Measurements from ENCODE around the gene SNRPD3. TPM values are rescaled to one million over a fixed set of nuclear protein-coding genes. Genes with fewer than 3 reads are reported as not detected.
A peak's percentile ranks its signal among the peaks of the same experiment; 100 is the strongest.
"Not testable (repeated sequence)": the region's sequence is repeated elsewhere in the genome, so short reads cannot be mapped to it uniquely, and the experiment has no call there.

SNRPD3 gene
- total RNA-seq, 2 experiments from 2014 or later = 158 to 166 TPM

GRCh38 chr22:24540470-24540869 lies 15.3 kb upstream of the SNRPD3 start:
- H3K9me3 Mint-ChIP-seq = no peaks in the 10 kb centered on the region
- DNase-seq = no peak
- H3K4me1 Mint-ChIP-seq (ENCODE audit: low read depth) = no peaks in the 10 kb centered on the region
- intact Hi-C loops (cut with micrococcal nuclease) = no loop called here
- H3K27ac Mint-ChIP-seq = no peak overlapping the region
- no peaks in the 10 kb centered on the region for H3K27me3 Mint-ChIP-seq (ENCODE audit: low read depth)
- no peak overlapping the region for H3K4me3 Mint-ChIP-seq
- CTCF ChIA-PET = no interaction called here
- peaks cover 16% of the 10 kb centered on the region for H3K36me3 Mint-ChIP-seq (ENCODE audit: low read depth)

GRCh38 chr22:24541681-24542515 lies 13.9 kb upstream of the SNRPD3 start:
- intact Hi-C loops (cut with micrococcal nuclease) = no loop called here
- Mint-ChIP-seq H3K9me3 (no peaks in the 10 kb centered on the region), H3K27me3 (ENCODE audit: low read depth) (no peaks in the 10 kb centered on the region), H3K4me1 (ENCODE audit: low read depth) (no peaks in the 10 kb centered on the region), H3K36me3 (ENCODE audit: low read depth) (peaks cover 19% of the 10 kb centered on the region), H3K4me3 (no peak overlapping the region), H3K27ac (no peak overlapping the region)
- DNase-seq = no peak
- CTCF ChIA-PET = interaction anchor here (0.7 kb wide), 1 partner anchor 14 kb away, joined by 3 read pairs; no protein-coding TSS in a partner anchor

- Mint-ChIP-seq H3K4me1 (ENCODE audit: low read depth) (no peaks in the 10 kb centered on the region), H3K4me3 (no peak overlapping the region), H3K9me3 (no peaks in the 10 kb centered on the region), H3K36me3 (ENCODE audit: low read depth) (peaks cover 27% of the 10 kb centered on the region), H3K27me3 (ENCODE audit: low read depth) (no peaks in the 10 kb centered on the region), H3K27ac (no peak overlapping the region)
- intact Hi-C loops (cut with micrococcal nuclease) = no loop called here
- CTCF ChIA-PET = no interaction called here
- DNase-seq = no peak
These were observed 13.2 kb upstream of the SNRPD3 start for GRCh38 chr22:24542641-24543040.

DNA sequence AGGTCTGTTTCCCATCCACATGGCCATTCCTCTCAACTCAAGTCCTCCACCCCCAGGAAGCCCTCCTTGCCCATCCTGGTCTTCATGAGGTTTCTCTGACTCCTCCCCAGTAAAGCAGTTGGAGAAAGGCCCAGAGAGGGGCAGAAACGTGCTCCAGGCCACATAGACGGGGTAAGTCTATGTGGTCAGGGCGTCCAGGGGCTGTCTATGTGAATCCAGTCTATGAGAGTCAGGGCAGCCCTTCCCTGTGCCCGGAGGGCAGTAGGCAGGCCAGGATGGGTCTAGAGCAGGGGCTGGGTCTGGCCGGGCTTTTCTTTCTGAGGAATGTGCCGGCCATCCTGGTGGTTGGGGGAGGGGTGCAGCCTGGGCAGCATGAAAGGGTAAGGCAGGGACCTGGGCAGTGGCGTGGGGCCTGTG lies 12.6 kb upstream of the SNRPD3 start:
- H3K27ac Mint-ChIP-seq = no peak overlapping the region
- no peaks in the 10 kb centered on the region for H3K27me3 Mint-ChIP-seq (ENCODE audit: low read depth)
- no peaks in the 10 kb centered on the region for H3K9me3 Mint-ChIP-seq

DNA sequence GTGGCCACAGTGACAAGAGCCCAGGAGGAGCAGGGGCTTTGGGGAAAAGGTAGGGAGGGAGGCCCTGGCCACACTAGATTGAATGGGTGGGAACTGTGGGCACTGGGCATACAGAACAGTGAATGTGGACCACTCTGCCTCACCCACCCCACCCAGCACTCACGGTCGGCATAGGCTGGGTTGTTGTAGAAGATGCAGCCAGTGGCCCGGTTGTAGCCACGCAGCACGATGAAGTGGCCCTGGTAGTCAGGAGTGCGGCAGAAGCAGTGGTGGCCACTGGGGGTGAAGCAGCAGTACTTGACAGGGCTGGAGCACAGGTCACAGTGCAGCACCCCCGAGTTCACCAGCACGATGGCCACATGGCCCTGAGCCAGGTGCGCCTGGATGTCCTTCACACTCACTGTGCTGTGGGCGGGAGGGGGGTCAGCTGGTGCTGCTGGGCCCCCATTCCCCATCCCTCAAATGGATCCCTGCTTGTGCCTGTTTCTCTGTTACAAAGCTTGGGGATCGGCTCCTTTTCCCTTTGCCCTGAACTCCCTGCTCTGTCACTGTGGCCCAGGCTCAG lies 12.0 kb upstream of the SNRPD3 start:
- DNase-seq = no peak
- Mint-ChIP-seq H3K27me3 (ENCODE audit: low read depth) (no peaks in the 10 kb centered on the region), H3K36me3 (ENCODE audit: low read depth) (peaks cover 28% of the 10 kb centered on the region), H3K4me1 (ENCODE audit: low read depth) (no peaks in the 10 kb centered on the region), H3K27ac (no peak overlapping the region), H3K9me3 (no peaks in the 10 kb centered on the region), H3K4me3 (no peak overlapping the region)
- intact Hi-C loops (cut with micrococcal nuclease) = no loop called here
- CTCF ChIA-PET = no interaction called here

More for the DNA sequence above, 12.6 kb upstream of the SNRPD3 start:
- CTCF ChIA-PET = no interaction called here
- intact Hi-C loops (cut with micrococcal nuclease) = no loop called here
- no peak for DNase-seq
- H3K36me3 Mint-ChIP-seq (ENCODE audit: low read depth) = peaks cover 28% of the 10 kb centered on the region
- no peaks in the 10 kb centered on the region for H3K4me1 Mint-ChIP-seq (ENCODE audit: low read depth)
- no peak overlapping the region for H3K4me3 Mint-ChIP-seq

- H3K4me3 Mint-ChIP-seq = no peak overlapping the region
- H3K27ac Mint-ChIP-seq = no peak overlapping the region
- H3K27me3 Mint-ChIP-seq (ENCODE audit: low read depth) = no peaks in the 10 kb centered on the region
- CTCF ChIA-PET = interaction anchor here (1.3 kb wide), 1 partner anchor 25 kb away, joined by 3 read pairs; no protein-coding TSS in a partner anchor
- H3K9me3 Mint-ChIP-seq = no peaks in the 10 kb centered on the region
- peaks cover 18% of the 10 kb centered on the region for H3K36me3 Mint-ChIP-seq (ENCODE audit: low read depth)
- DNase-seq = no peak
- intact Hi-C loops (cut with micrococcal nuclease) = no loop called here
- H3K4me1 Mint-ChIP-seq (ENCODE audit: low read depth) = peaks cover 10% of the 10 kb centered on the region
These were observed 7.0 kb upstream of the SNRPD3 start for GRCh38 chr22:24548812-24549211.

DNA sequence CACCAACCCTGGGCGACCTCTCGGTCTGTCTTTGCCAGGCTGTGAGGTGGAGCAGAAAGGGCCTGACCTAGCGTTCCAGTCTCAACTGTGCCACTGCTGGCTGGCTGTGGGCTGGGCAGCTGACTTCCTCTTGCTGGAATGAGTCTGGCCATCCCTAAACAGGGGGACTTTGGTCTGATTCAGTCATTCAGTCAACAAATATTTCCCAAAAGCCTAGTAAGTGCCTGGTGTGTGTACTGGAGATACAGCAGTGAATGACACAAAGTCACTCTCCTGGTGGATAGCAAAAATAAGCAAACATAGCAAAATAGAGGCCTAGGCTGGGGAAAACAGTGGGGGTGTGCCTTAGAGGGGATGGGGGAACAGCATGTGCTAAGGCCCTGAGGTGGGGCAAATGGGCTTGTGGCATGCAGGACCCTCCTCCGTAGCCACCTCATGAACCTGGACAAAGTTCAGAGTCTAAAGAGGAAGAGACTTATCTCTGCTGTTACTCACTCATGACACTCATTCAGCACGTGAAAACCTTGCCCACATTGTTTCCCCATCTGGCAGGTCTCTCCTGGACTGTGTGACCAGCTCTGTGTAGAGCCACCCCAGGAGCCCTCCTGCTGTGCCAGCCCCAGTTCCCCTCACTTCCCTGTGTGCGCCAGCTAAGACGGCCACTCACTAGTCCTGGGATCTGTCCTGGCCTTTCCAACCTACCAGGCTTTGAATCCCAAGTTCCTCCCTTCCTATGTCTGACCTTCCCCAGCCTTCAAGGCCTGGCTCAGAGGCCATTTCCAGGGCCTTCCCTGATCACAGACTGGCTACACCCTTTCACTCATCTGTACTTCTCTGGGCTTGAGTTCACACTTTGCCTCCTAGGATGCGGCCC lies 5.5 kb upstream of the SNRPD3 start:
- no peak for DNase-seq
- no peaks in the 10 kb centered on the region for H3K27me3 Mint-ChIP-seq (ENCODE audit: low read depth)
- no peaks in the 10 kb centered on the region for H3K9me3 Mint-ChIP-seq
- peaks cover 15% of the 10 kb centered on the region for H3K4me1 Mint-ChIP-seq (ENCODE audit: low read depth)
- H3K36me3 Mint-ChIP-seq (ENCODE audit: low read depth) = peaks cover 18% of the 10 kb centered on the region
- CTCF ChIA-PET = interaction anchor here (0.6 to 0.8 kb wide), 2 partner anchors 13 to 20 kb away, joined by 3 read pairs; no protein-coding TSS in a partner anchor
- intact Hi-C loops (cut with micrococcal nuclease) = no loop called here
- H3K4me3 Mint-ChIP-seq = no peak overlapping the region
- H3K27ac Mint-ChIP-seq = no peak overlapping the region

GRCh38 chr22:24550902-24551435 lies 4.8 kb upstream of the SNRPD3 start:
- intact Hi-C loops (cut with micrococcal nuclease) = no loop called here
- no peak for DNase-seq
- H3K9me3 Mint-ChIP-seq = no peaks in the 10 kb centered on the region
- H3K27ac Mint-ChIP-seq = no peak overlapping the region
- CTCF ChIA-PET = interaction anchor here (0.6 kb wide), 1 partner anchor 14 kb away, joined by 3 read pairs; no protein-coding TSS in a partner anchor
- H3K4me3 Mint-ChIP-seq = no peak overlapping the region
- H3K27me3 Mint-ChIP-seq (ENCODE audit: low read depth) = no peaks in the 10 kb centered on the region
- peaks cover 21% of the 10 kb centered on the region for H3K36me3 Mint-ChIP-seq (ENCODE audit: low read depth)
- peaks cover 15% of the 10 kb centered on the region for H3K4me1 Mint-ChIP-seq (ENCODE audit: low read depth)

DNA sequence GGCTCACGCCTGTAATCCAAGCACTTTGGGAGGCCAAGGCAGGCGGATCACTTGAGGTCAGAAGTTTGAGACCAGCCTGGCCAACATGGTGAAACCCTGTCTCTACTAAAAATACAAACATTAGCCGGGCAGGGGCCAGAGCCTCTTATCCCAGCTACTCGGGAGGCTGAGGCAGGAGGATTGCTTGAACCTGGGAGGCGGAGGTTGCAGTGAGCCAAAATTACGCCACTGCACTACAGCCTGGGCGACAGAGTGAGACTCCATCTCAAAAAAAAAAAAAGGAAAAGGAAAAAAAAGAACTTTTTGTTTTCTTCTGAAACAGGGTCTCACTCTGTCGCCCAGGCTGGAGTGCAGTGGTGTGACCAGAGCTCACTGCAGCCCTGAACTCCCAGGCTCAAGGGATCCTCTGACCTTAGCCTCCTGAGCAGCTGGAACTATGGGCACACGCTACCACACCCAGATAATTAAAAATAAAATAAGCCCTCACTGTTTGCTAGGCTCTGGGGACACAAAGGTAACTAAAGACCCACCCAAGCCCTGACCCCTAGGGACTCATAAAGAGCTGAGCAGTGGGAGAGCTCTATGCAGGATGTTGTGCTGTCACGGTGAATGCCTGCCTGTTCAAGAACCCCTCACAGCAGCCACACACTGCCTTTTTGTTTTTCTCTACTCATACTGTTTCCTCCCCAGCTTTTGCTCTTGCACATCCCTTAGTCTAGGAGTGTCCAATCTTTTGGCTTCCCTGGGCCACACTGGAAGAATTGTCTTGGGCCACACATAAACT lies 3.1 kb upstream of the SNRPD3 start:
- DNase-seq; intact Hi-C loops (cut with micrococcal nuclease); H3K27ac Mint-ChIP-seq; H3K27me3 Mint-ChIP-seq (ENCODE audit: low read depth); H3K9me3 Mint-ChIP-seq: not testable (repeated sequence)
- Mint-ChIP-seq H3K36me3 (ENCODE audit: low read depth) (peaks cover 20% of the 10 kb centered on the region), H3K4me3 (peak overlapping the region; percentile 88), H3K4me1 (ENCODE audit: low read depth) (peaks cover 26% of the 10 kb centered on the region)
- CTCF ChIA-PET = interaction anchor here (2.2 kb wide), 1 partner anchor 30 kb away, joined by 5 read pairs; no protein-coding TSS in a partner anchor

GRCh38 chr22:24553597-24554312 lies 2.0 kb upstream of the SNRPD3 start:
- DNase-seq = no peak
- Mint-ChIP-seq H3K4me1 (ENCODE audit: low read depth) (peaks cover 36% of the 10 kb centered on the region), H3K4me3 (peak overlapping the region; percentile 88), H3K27ac (peak overlapping the region; percentile 81), H3K9me3 (no peaks in the 10 kb centered on the region), H3K36me3 (ENCODE audit: low read depth) (peaks cover 30% of the 10 kb centered on the region), H3K27me3 (ENCODE audit: low read depth) (no peaks in the 10 kb centered on the region)
- intact Hi-C loops (cut with micrococcal nuclease) = loop anchor here (2.0 kb wide), 2 partner anchors 543 to 767 kb away; partner anchors contain the start of genes CABIN1 and SMARCB1
- CTCF ChIA-PET = interaction anchor here (0.7 to 2.2 kb wide), 2 partner anchors 28 to 31 kb away, joined by 3 to 5 read pairs; no protein-coding TSS in a partner anchor
